ENCODE results near the gene ANKRD35.
A peak's percentile ranks its signal among the peaks of the same experiment; 100 is the strongest.
"Not testable (repeated sequence)": the region's sequence is repeated elsewhere in the genome, so short reads cannot be mapped to it uniquely, and the experiment has no call there.

ANKRD35 gene

GRCh38 chr1:145823565-145824498, 61.8 kb downstream of the ANKRD35 start, which contains the start of the genes POLR3C and RNF115:
Gene POLR3C (plus strand): TSS chr1:145824200. CDS start chr1:145825777, 1,577 bp downstream.
Gene RNF115 (minus strand): TSS chr1:145824095. CDS start chr1:145823873, 222 bp downstream.
- H3K4me3 ChIP-seq (ENCODE audit: low read length): peak within 1 kb of the TSS; percentile 97
- TF ChIP-seq ZNF274 (IDR thresholded peaks at IDR 0.05; ENCODE audit: low read depth, low read length): no peak

GRCh38 chr1:145822779-145823331, 62.8 kb downstream of the ANKRD35 start:
- H3K4me3 ChIP-seq (ENCODE audit: low read length): not testable (repeated sequence)

- H3K4me3 ChIP-seq (ENCODE audit: low read length): not testable (repeated sequence)
Measured at GRCh38 chr1:145818095-145818494, 67.6 kb downstream of the ANKRD35 start.

Measured in GM08714 (cell line).